ENCODE measurements around the gene PKD1.

PKD1 gene

GRCh38 chr16:2121853-2122252 is 13.8 kb downstream of the PKD1 start:
- no peak for TF ChIP-seq REST (IDR thresholded peaks at IDR 0.05; ENCODE audit: insufficient read depth in 1 of 2, low read depth in 2 of 2, low read length in 2 of 2)
- TF ChIP-seq POLR2AphosphoS5 (IDR thresholded peaks at IDR 0.05; ENCODE audit: low read depth, low read length): no peak
- TF ChIP-seq SIN3A (IDR thresholded peaks at IDR 0.05; ENCODE audit: borderline replicate concordance, insufficient read depth, low read length): no peak

- TF ChIP-seq SIN3A (IDR thresholded peaks at IDR 0.05; ENCODE audit: borderline replicate concordance, insufficient read depth, low read length): no peak
- no peak for TF ChIP-seq FOXP2 (optimal IDR thresholded peaks at IDR 0.05; ENCODE audit: borderline replicate concordance, extremely low read depth, extremely low read length, insufficient read depth)
- no peak for TF ChIP-seq REST (IDR thresholded peaks at IDR 0.05; ENCODE audit: insufficient read depth in 1 of 2, low read depth in 2 of 2, low read length in 2 of 2)
Measured at GRCh38 chr16:2115591-2115973, 20.1 kb downstream of the PKD1 start.

- no peak for TF ChIP-seq REST (IDR thresholded peaks at IDR 0.05; ENCODE audit: insufficient read depth in 1 of 2, low read depth in 2 of 2, low read length in 2 of 2)
- TF ChIP-seq FOXP2 (optimal IDR thresholded peaks at IDR 0.05; ENCODE audit: borderline replicate concordance, extremely low read depth, extremely low read length, insufficient read depth): no peak
- no peak for TF ChIP-seq TAF1 (IDR thresholded peaks at IDR 0.05; ENCODE audit: borderline replicate concordance, insufficient read depth, low read length)
- TF ChIP-seq SIN3A (IDR thresholded peaks at IDR 0.05; ENCODE audit: borderline replicate concordance, insufficient read depth, low read length): no peak
- no peak for TF ChIP-seq POLR2AphosphoS5 (IDR thresholded peaks at IDR 0.05; ENCODE audit: low read depth, low read length)
Measured at GRCh38 chr16:2102471-2102870, 33.2 kb downstream of the PKD1 start.

- 0 out of 4 replicates have a peak, but pooled peaks of 1 of the 2 experiments have one; percentile 12 for TF ChIP-seq REST (IDR thresholded peaks at IDR 0.05; ENCODE audit: insufficient read depth in 1 of 2, low read depth in 2 of 2, low read length in 2 of 2)
Measured at GRCh38 chr16:2097689-2098088, 38.0 kb downstream of the PKD1 start.

GRCh38 chr16:2096853-2097595 is 38.7 kb downstream of the PKD1 start:
- TF ChIP-seq REST (IDR thresholded peaks at IDR 0.05; ENCODE audit: insufficient read depth in 1 of 2, low read depth in 2 of 2, low read length in 2 of 2): no peak

Measured in PFSK-1 (cell line).